Central memory CD8-positive, alpha-beta T cell (primary cell): ENCODE results near the gene PSMD11.
"Not testable (repeated sequence)": the region's sequence is repeated elsewhere in the genome, so short reads cannot be mapped to it uniquely, and the experiment has no call there.

Source experiments
- ATAC-seq: fragments of 150-1000 bp; cut with Tn5 transposase; replicated peaks from 2 replicates; pipeline ENCODE4 v1.10.0; 2022; ENCODE audit warnings: mild to moderate bottlenecking, moderate FRiP score, moderate number of reproducible peaks; ENCODE audit not compliant: poor library complexity, severe bottlenecking; ENCODE audit errors: extremely low read depth
- DNase-seq, 2 donors: peaks; one replicate each; pipeline ENCODE4 v3.0.0; 2021; ENCODE audit warnings: low spot score in 2 of 2
- H3K27ac Mint-ChIP-seq: one replicate; pipeline ENCODE4 v1.8.0; 2022; ENCODE audit warnings: low read depth, mild to moderate bottlenecking, moderate library complexity, mixed read lengths
- H3K27me3 Mint-ChIP-seq: one replicate; pipeline ENCODE4 v1.8.0; 2022; ENCODE audit warnings: mixed read lengths
- H3K36me3 Mint-ChIP-seq: one replicate; pipeline ENCODE4 v1.8.0; 2022; ENCODE audit warnings: mild to moderate bottlenecking, moderate library complexity, mixed read lengths; ENCODE audit not compliant: insufficient read depth
- H3K4me1 Mint-ChIP-seq: one replicate; pipeline ENCODE4 v1.8.0; 2022; ENCODE audit warnings: mixed read lengths
- H3K4me3 Mint-ChIP-seq: one replicate; pipeline ENCODE4 v1.8.0; 2022; ENCODE audit warnings: mild to moderate bottlenecking, moderate library complexity, mixed read lengths
- H3K9me3 Mint-ChIP-seq: one replicate; pipeline ENCODE4 v1.8.0; 2022; ENCODE audit warnings: mixed read lengths

PSMD11 gene

DNA sequence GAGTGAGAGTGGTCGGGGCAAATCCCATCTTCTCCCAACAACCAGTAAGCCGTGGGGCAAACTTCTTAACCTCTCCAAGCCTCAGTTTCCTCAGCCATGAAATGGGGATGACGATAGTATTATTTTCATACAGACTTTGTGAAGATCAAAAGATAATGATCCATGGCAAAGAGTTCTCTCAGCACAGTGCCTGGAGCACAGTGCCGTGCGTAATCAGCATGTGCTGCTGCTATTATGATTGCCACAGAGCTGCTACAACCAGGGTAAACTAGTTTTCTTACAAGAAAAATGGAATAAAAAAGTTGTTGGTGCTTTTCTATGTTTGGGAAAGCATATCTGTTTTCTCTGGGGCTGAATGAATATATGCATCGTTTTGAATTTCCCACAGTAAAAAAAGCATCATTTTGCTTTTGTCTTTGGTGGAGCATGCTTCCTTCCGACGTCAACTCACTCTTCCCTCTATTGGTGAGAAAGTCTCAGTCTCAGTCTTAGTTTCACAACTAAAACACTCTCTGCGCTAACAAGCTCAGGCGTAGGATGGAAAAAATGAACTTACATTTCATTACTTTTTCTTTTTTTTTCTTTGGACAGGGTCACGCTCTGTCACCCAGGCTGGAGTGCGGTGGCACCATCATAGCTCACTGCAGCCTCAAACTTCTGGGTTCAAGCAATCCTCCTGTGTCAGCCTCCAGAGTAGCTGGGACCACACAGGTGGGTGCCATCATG lies 79.7 kb downstream of the PSMD11 start:
- DNase-seq (no peak), ATAC-seq (peak; percentile 41)
- peaks cover 2% of the 10 kb centered on the region for H3K36me3 Mint-ChIP-seq
- H3K9me3 Mint-ChIP-seq = no peaks in the 10 kb centered on the region
- H3K4me3 Mint-ChIP-seq = peak overlapping the region; percentile 59
- H3K4me1 Mint-ChIP-seq = peaks cover 63% of the 10 kb centered on the region
- H3K27me3 Mint-ChIP-seq = no peaks in the 10 kb centered on the region
- H3K27ac Mint-ChIP-seq = peak overlapping the region; percentile 24

DNA sequence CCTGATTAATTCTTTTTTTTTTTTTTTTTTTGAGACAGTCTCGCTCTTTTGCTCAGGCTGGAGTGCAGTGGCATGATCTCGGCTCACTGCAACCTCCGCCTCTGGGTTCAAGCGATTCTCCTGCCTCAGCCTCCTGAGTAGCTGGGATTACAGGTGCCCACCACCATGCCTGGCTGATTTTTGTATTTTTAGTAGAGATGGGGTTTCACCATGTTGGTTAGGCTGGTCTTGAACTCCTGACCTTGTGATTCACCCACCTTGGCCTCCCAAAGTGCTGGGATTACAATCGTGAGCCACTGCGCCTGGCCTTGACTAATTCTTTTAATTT lies 80.2 kb downstream of the PSMD11 start:
- H3K36me3 Mint-ChIP-seq, H3K27ac Mint-ChIP-seq, H3K27me3 Mint-ChIP-seq, DNase-seq, H3K9me3 Mint-ChIP-seq, ATAC-seq: not testable (repeated sequence)
- peak overlapping the region; percentile 59 for H3K4me3 Mint-ChIP-seq
- peaks cover 64% of the 10 kb centered on the region for H3K4me1 Mint-ChIP-seq

DNA sequence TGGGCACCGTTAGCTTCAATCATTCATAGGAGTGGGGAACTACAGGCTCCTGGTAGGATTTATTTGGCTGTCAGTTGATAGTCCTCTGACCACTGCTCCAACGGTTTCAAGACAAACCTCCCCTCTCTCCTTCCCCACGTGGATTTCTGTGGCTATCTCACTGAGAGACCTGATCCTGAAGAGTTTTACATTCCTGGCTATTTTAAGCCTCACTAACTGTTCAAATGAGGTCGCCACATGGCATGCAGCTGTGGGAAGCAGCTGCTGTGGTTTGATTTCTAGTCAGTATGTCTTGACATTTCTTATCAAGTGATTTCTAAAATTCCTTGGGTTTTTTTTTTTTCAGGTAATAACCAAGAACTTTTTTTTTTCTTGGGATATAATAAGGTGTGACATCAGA lies 80.8 kb downstream of the PSMD11 start:
- H3K27ac Mint-ChIP-seq = no peak overlapping the region
- no peak overlapping the region for H3K4me3 Mint-ChIP-seq
- no peak for DNase-seq
- ATAC-seq = no peak
- H3K9me3 Mint-ChIP-seq = no peaks in the 10 kb centered on the region
- H3K4me1 Mint-ChIP-seq = peaks cover 62% of the 10 kb centered on the region
- peaks cover 2% of the 10 kb centered on the region for H3K36me3 Mint-ChIP-seq
- H3K27me3 Mint-ChIP-seq = no peaks in the 10 kb centered on the region

DNA sequence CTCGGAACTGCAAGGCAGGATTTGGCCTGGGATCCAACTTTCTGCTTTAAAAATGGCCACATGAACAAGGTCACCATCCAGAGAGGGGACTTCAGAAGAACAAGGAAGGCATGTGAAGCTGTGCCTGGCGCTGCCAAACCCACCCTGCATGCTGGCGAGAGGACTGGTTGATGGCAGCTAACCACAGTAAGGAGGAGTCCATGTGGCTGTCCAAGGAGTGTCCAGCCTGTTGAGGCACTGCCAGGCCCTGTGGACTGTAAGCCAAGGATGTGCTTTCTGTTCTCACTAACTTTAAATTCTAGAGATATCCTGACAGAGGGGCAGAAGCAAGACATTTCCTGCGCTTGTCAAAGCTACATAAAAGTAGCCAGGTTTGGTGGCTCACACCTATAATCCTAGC lies 82.8 kb downstream of the PSMD11 start:
- Mint-ChIP-seq H3K4me3 (no peak overlapping the region), H3K27ac (peak overlapping the region; percentile 13), H3K4me1 (peaks cover 50% of the 10 kb centered on the region)

DNA sequence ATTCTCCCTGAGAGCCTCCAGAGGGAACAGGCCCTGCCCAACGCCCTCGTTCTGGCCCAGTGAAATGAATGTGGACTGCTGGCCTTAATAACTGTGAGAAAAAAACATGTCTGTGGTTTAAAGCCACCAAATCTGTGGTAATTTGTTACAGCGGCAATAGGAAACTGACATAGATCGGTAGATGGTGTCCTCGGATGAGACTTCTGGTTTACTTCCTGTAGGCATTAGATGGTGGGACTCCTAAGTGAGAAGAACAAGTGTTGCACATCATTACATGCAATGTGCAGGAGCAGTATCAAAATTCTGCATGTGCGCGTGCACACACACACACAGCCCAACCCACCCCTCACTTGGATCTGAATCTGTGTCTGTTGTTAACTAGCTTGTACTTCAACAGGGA lies 84.5 kb downstream of the PSMD11 start:
- ATAC-seq (peak; percentile 47), DNase-seq (no peak)
- peak overlapping the region; percentile 40 for H3K4me3 Mint-ChIP-seq
- H3K27ac Mint-ChIP-seq = peak overlapping the region; percentile 58
- peaks cover 2% of the 10 kb centered on the region for H3K36me3 Mint-ChIP-seq
- no peaks in the 10 kb centered on the region for H3K27me3 Mint-ChIP-seq
- no peaks in the 10 kb centered on the region for H3K9me3 Mint-ChIP-seq
- peaks cover 34% of the 10 kb centered on the region for H3K4me1 Mint-ChIP-seq

More for the DNA sequence above, 82.8 kb downstream of the PSMD11 start:
- DNase-seq (no peak), ATAC-seq (no peak)
- peaks cover 2% of the 10 kb centered on the region for H3K36me3 Mint-ChIP-seq
- no peaks in the 10 kb centered on the region for H3K9me3 Mint-ChIP-seq
- H3K27me3 Mint-ChIP-seq = no peaks in the 10 kb centered on the region

DNA sequence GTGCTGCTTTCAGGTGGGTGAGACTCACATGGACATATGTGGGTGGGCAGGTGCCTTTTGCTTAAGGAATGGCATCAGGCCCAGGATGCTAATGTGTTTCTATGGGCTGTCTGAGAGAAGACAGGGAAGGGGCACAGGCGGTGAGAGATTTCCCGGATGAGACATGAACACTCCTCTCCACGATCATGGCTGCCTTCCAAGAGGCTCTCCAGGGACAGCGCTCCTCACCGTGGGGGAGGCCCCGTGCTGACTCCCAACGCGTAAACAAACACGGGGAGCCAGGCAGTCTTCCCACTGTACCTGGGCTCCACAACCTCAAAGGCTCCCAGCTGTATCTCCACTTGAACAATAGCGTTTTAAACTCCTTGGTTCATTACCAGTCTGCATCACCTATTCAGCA lies 85.3 kb downstream of the PSMD11 start:
- H3K4me3 Mint-ChIP-seq = no peak overlapping the region
- peak overlapping the region; percentile 58 for H3K27ac Mint-ChIP-seq
- peaks cover 2% of the 10 kb centered on the region for H3K36me3 Mint-ChIP-seq
- H3K4me1 Mint-ChIP-seq = peaks cover 29% of the 10 kb centered on the region
- no peak for DNase-seq
- no peak for ATAC-seq
- H3K9me3 Mint-ChIP-seq = no peaks in the 10 kb centered on the region
- H3K27me3 Mint-ChIP-seq = no peaks in the 10 kb centered on the region
